Measurements from ENCODE around the gene DNAH6.

DNA sequence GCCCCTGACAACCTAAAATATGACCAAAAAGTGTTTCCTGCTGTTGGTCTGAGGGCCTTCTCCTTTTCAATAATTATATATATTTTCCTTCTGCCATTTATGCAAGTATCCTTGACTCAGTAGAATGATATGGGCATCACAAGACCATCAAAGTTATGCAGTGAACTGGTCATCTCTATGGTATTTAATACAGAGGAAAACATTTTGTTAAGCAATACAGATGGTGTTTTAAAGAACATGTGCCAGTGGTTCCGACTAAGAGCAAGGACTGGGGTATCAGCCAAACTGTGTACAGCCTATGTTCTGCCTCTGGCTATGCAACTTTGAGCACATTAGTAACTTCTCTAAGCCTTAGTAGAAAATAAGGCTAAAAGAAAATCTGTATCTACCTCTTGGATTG, 185.6 kb downstream of the DNAH6 start:
- TF ChIP-seq, protein P1, sequence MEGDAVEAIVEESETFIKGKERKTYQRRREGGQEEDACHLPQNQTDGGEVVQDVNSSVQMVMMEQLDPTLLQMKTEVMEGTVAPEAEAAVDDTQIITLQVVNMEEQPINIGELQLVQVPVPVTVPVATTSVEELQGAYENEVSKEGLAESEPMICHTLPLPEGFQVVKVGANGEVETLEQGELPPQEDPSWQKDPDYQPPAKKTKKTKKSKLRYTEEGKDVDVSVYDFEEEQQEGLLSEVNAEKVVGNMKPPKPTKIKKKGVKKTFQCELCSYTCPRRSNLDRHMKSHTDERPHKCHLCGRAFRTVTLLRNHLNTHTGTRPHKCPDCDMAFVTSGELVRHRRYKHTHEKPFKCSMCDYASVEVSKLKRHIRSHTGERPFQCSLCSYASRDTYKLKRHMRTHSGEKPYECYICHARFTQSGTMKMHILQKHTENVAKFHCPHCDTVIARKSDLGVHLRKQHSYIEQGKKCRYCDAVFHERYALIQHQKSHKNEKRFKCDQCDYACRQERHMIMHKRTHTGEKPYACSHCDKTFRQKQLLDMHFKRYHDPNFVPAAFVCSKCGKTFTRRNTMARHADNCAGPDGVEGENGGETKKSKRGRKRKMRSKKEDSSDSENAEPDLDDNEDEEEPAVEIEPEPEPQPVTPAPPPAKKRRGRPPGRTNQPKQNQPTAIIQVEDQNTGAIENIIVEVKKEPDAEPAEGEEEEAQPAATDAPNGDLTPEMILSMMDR (IDR thresholded peaks at IDR 0.05; ENCODE audit: low read depth, low read length) = no peak
- TF ChIP-seq POLR2A (IDR thresholded peaks at IDR 0.05; ENCODE audit: extremely low read depth, insufficient read length) = no peak

Measured in NB4 (cell line).